ENCODE results near the gene ZNF462. TPM values are rescaled to one million over a fixed set of nuclear protein-coding genes. Genes with fewer than 3 reads are reported as not detected.

ZNF462 gene
- total and polyA plus RNA-seq, 2 experiments from 2014 or later: 40.0 to 101 TPM

- TF ChIP-seq STAT1 (IDR thresholded peaks at IDR 0.05; ENCODE audit: unreplicated experiment) (no peak), REST (IDR thresholded peaks at IDR 0.05; ENCODE audit: unreplicated experiment) (no peak), ETS1 (IDR thresholded peaks at IDR 0.05) (no peak), EZH2phosphoT487 (IDR thresholded peaks at IDR 0.05; ENCODE audit: unreplicated experiment) (no peak), CREB1 (CRISPR knock-in tag; IDR thresholded peaks at IDR 0.05; ENCODE audit: low read depth) (no peak), CTCF (conservative IDR thresholded peaks at IDR 0.05; ENCODE audit: low read depth in 2 of 2) (no peak), NANOG (IDR thresholded peaks at IDR 0.05; ENCODE audit: borderline replicate concordance) (no peak), ZNF331 (CRISPR knock-in tag; IDR thresholded peaks at IDR 0.05; ENCODE audit: low read depth) (no peak)
Measured at GRCh38 chr9:106818034-106818433, 44.9 kb upstream of the ZNF462 start (continued).

- H3K4me2 ChIP-seq: no peak overlapping the region
- no peak overlapping the region for H3K4me3 Mint-ChIP-seq
- no peaks in the 10 kb centered on the region for H3F3A ChIP-seq (replicated peaks; ENCODE audit: low read depth)
- DNase-seq (ENCODE audit: low spot score) (no peak), ATAC-seq (no peak)
- no peaks in the 10 kb centered on the region for H3K4me1 ChIP-seq (ENCODE audit: insufficient read depth)
- peaks cover 4% of the 10 kb centered on the region; the same call in 1 of the 2 replicates for H3K9me2 ChIP-seq (ENCODE audit: insufficient read depth)
- no peaks in the 10 kb centered on the region; the same call in 2 of the 3 replicates for H3K36me3 Mint-ChIP-seq (ENCODE audit: low read depth)
- no peaks in the 10 kb centered on the region for H3K27me3 Mint-ChIP-seq (ENCODE audit: insufficient read depth, low read depth, poor library complexity)
- H2AFZ ChIP-seq: no peak overlapping the region
- H3K9me3 Mint-ChIP-seq: no peaks in the 10 kb centered on the region; the same call in 2 of the 3 replicates
- no peak overlapping the region for H3K27ac ChIP-seq (ENCODE audit: low read depth)
- no peaks in the 10 kb centered on the region for H3K4me1 Mint-ChIP-seq
- H3K79me2 ChIP-seq (replicated peaks; ENCODE audit: insufficient read depth): no peaks in the 10 kb centered on the region
- no peak overlapping the region for H3K4me3 ChIP-seq
- no peaks in the 10 kb centered on the region for H3K36me3 ChIP-seq (ENCODE audit: insufficient read depth)
- no peaks in the 10 kb centered on the region for H4K20me1 ChIP-seq (replicated peaks; ENCODE audit: insufficient read depth)
- no peaks in the 10 kb centered on the region for H3K27me3 ChIP-seq (ENCODE audit: insufficient read depth)
- H3K27ac Mint-ChIP-seq: no peak overlapping the region
- no peak for TF ChIP-seq ZNF331 (CRISPR knock-in tag; IDR thresholded peaks at IDR 0.05; ENCODE audit: low read depth)
- TF ChIP-seq ETS1 (IDR thresholded peaks at IDR 0.05): no peak
- no peak for TF ChIP-seq NANOG (IDR thresholded peaks at IDR 0.05; ENCODE audit: borderline replicate concordance)
- TF ChIP-seq EZH2 (IDR thresholded peaks at IDR 0.05; ENCODE audit: low read depth, unreplicated experiment): no peak
- no peak for TF ChIP-seq ZNF114 (CRISPR knock-in tag; IDR thresholded peaks at IDR 0.05)
- no peak for TF ChIP-seq CTCF (conservative IDR thresholded peaks at IDR 0.05; ENCODE audit: low read depth in 2 of 2)
- no peak for TF ChIP-seq STAT1 (IDR thresholded peaks at IDR 0.05; ENCODE audit: unreplicated experiment)
Measured at GRCh38 chr9:106820866-106821265, 42.1 kb upstream of the ZNF462 start.
